GM18502 (cell line): ENCODE results near the gene ALAS1.

Experiments used
- ATAC-seq: cut with Tn5 transposase; IDR thresholded peaks from one replicate; pipeline ENCODE4 v1.9.1; 2021; ENCODE audit warnings: mild to moderate bottlenecking; ENCODE audit not compliant: unreplicated experiment, poor library complexity

Gene ALAS1

GRCh38 chr3:52246728-52247408 is 48.9 kb downstream of the ALAS1 start:
- no peak for ATAC-seq

DNA sequence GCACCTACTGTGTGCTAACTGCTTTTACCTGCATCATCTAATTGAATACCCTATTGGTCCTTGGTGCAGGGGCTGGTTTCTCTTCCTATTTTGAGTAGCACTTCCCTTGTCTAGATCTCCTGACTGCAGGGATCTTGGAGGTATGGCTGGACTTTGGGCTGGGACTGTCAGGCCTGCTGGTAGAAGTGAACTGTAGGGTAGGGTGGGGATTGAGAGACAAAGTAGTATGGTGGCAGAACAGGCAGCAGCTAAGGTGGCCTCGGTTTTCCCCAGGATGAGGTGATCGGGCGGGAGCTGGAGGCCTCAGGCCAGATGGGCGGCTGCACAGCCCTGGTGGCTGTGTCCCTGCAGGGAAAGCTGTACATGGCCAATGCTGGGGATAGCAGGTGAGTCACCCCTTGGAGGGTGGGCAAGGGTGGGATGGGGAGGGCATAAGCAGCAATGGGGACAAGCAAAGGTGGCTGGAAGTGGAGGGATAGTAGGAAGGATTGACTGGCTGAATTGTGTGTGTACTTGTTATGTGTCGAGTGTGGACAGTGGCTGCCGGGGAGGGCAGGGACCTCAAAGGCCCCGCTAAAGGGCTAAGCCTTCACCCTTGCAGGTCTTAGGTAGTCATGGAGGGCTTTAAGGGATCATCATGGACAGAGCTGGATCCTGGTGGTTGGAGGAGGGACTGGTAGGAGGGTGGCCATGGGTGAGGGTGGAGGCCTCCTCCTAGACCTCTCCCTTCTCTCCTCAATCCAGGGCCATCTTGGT is 49.6 kb downstream of the ALAS1 start:
- ATAC-seq: no peak

DNA sequence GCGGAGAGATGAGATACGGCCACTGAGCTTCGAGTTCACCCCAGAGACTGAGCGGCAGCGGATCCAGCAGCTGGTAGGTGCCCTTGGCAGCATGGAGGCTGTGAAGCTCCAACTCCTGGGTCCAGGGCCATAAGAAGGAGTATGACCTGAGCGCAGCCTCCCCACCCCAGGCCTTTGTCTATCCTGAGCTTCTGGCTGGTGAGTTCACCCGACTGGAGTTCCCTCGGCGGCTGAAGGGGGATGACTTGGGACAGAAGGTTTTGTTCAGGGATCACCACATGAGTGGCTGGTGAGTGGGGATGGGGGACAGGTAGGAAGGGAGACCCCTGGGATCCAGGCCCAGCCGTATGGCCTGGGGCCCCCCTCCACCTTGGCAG is 50.2 kb downstream of the ALAS1 start:
- ATAC-seq: no peak

GRCh38 chr3:52248816-52249547 is 51.0 kb downstream of the ALAS1 start:
- ATAC-seq: no peak

GRCh38 chr3:52249683-52250082 is 51.7 kb downstream of the ALAS1 start:
- ATAC-seq: no peak

- ATAC-seq: no peak
Observed at GRCh38 chr3:52250122-52250521, 52.2 kb downstream of the ALAS1 start.

GRCh38 chr3:52253314-52254304 is 55.6 kb downstream of the ALAS1 start:
- peak; percentile 87 for ATAC-seq

DNA sequence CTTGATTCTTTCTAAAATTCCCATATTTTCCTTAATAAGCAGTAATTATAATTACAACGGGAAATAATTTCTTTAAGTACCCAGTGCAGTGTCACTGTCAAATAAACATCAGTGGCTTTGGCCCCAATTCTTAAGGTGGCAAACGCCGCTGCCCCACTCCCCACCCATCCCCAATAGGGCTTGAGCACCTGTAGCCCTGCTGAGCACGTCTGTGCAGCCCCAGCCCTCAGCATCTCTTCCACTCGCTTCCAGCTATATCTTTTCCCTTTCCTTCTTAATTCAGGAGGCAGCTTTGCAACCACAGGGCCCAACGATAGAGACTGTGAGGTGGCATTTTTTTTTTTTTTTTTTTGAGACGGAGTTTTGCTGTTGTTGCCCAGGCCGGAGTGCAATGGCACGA is 56.6 kb downstream of the ALAS1 start:
- ATAC-seq: no peak

GRCh38 chr3:52256159-52256558 is 58.2 kb downstream of the ALAS1 start:
- no peak for ATAC-seq

- no peak for ATAC-seq
Observed at GRCh38 chr3:52256622-52257021, 58.7 kb downstream of the ALAS1 start.

DNA sequence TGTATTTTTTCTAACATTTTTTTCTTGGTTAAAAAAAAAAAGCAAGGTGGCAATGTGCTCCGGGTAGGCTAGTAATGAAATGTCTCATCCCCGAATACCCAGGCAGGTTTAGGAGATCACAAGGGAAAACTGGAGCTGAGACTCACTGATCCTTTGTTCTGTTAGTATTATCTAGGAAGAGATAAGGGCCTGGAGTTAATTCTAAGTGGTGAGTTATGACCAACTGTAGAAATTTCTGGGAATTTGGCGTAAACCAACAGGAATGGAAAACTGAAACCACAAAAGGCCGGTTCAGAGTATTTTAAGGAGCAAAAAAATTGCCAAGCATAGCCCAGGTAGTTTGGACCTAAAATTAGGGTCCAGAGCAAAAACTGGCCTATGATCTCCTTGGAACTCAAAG is 60.0 kb downstream of the ALAS1 start:
- ATAC-seq: no peak

GRCh38 chr3:52259035-52259434 is 61.1 kb downstream of the ALAS1 start:
- no peak for ATAC-seq

DNA sequence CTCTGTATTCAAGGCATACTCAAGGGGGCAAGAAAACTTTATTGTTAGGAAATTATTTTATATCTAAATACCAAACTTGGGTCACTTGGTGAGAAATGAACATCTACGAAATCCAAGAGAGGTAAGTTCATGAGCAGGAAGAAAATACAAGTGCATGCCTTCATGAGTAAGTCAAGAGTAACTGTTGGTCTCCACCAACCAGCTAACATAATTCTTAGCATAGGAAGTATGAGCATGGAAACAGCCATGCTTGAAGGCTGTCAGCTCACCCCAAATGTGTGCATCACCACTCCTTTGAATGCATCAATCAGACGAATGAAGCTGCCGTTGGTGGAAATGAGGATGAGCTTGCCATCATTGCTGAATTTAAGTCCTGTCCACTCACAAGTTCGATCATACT is 61.5 kb downstream of the ALAS1 start:
- ATAC-seq: no peak

- ATAC-seq: no peak
Observed at GRCh38 chr3:52262447-52262846, 64.5 kb downstream of the ALAS1 start.
